GM19351 (cell line): ENCODE measurements around the gene NTMT1.
"Not testable (repeated sequence)": the region's sequence is repeated elsewhere in the genome, so short reads cannot be mapped to it uniquely, and the experiment has no call there.

Source experiments
- ATAC-seq: cut with Tn5 transposase; IDR thresholded peaks from one replicate; pipeline ENCODE4 v1.9.1; 2021; ENCODE audit warnings: mild to moderate bottlenecking, moderate library complexity; ENCODE audit not compliant: unreplicated experiment

The NTMT1 gene

GRCh38 chr9:129635099-129636065 is 9.4 kb downstream of the NTMT1 start:
- no peak for ATAC-seq

GRCh38 chr9:129636343-129636742 is 10.4 kb downstream of the NTMT1 start:
- not testable (repeated sequence) for ATAC-seq

GRCh38 chr9:129637102-129637501 is 11.1 kb downstream of the NTMT1 start:
- ATAC-seq = no peak

GRCh38 chr9:129637673-129638439 is 11.9 kb downstream of the NTMT1 start:
- ATAC-seq = no peak

- ATAC-seq = no peak
Observed at GRCh38 chr9:129639034-129639630, 13.2 kb downstream of the NTMT1 start.

- no peak for ATAC-seq
Observed at GRCh38 chr9:129639756-129640085, 13.8 kb downstream of the NTMT1 start.

- no peak for ATAC-seq
Observed at GRCh38 chr9:129640086-129640870, 14.3 kb downstream of the NTMT1 start.

- no peak for ATAC-seq
Observed at GRCh38 chr9:129640871-129641749, 15.1 kb downstream of the NTMT1 start.

GRCh38 chr9:129641750-129642585 is 16.0 kb downstream of the NTMT1 start, which contains the start of gene ASB6:
ASB6 (minus strand) TSS chr9:129642151; CDS start chr9:129641999, 152 bp downstream.
- ATAC-seq = peak; percentile 92

GRCh38 chr9:129643706-129644105 is 17.7 kb downstream of the NTMT1 start:
- no peak for ATAC-seq

GRCh38 chr9:129644365-129644764 is 18.4 kb downstream of the NTMT1 start:
- no peak for ATAC-seq

- no peak for ATAC-seq
Observed at GRCh38 chr9:129644902-129645301, 18.9 kb downstream of the NTMT1 start.

GRCh38 chr9:129646252-129646651 is 20.3 kb downstream of the NTMT1 start:
- no peak for ATAC-seq

GRCh38 chr9:129646654-129647053 is 20.7 kb downstream of the NTMT1 start:
- ATAC-seq = no peak

GRCh38 chr9:129647635-129648034 is 21.7 kb downstream of the NTMT1 start:
- ATAC-seq = no peak

- no peak for ATAC-seq
Observed at GRCh38 chr9:129648092-129648763, 22.3 kb downstream of the NTMT1 start.

GRCh38 chr9:129648764-129649115 is 22.8 kb downstream of the NTMT1 start:
- ATAC-seq = no peak
